AG09319 (cell line): Measurements from ENCODE around the gene SLC36A3.
A peak's percentile ranks its signal among the peaks of the same experiment; 100 is the strongest.

Experiments used
- DNase-seq: peaks from one replicate; pipeline ENCODE4 v3.0.0-alpha.2; 2010; ENCODE audit warnings: low read depth; ENCODE audit errors: extremely low read depth
- CTCF ChIP-seq: IDR thresholded peaks from 2 replicates; pipeline ENCODE4 v1.5.1; 2011; ENCODE audit warnings: low read depth, mild to moderate bottlenecking, inconsistent platforms, low read length, moderate library complexity

The SLC36A3 gene

DNA sequence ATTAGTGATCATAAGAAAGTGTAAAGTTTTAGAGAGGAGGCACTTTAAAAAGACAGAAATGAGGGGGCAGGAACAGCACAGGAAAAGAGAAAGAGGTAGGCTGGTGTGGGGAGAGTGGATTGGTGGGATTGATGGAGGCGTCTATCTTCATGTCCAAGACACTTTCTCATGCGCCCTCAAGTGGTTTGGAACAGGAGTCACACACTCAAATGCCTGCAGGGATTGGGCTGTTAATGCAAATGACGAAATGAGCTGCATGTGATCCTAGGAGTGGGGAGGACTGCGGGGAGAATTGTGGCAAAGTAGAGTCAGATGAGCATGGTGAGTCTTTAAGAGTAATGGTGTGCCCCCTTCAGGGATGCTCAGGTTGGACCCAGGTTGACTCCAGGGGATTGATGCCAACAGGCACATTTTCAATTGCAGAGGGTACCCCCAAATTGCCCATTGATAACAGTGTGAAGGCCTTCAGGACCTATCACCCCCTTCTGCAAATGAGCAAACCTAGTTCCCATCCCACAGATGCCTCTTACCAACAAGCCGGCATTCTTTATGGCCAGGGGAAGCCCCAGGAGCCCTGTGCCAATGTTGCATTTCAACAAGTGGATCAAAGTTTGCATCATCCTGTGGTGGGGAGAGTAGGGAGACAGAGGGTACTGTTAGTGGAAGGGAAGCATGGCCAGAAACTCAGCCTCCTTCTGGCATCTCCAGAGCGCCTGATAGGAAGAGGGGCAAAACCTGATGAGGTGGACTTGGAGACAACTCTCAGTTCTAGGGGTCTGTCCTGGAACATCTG is 5.3 kb downstream of the SLC36A3 start:
- DNase-seq, result peak; percentile 11
- TF ChIP-seq CTCF, result peak; percentile 55

DNA sequence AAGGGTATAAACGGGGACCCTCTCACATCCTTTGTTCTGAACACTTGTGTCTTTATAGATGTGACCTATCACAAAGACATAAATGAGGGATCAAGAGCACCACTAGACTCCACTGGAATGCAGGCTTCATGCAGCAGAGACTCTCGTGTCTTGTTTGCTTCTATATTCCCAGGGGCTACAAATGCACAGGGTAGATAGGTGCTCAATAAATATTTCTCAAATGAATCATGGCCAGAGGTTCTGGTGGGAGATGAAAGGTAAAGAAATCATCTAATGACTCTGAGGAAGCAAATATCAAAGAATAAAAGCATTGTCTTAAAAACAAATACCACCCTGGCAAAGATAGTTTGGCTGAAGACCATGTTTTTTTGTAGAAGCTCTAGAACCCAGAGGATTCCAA is 6.6 kb downstream of the SLC36A3 start:
- TF ChIP-seq CTCF, result no peak
- DNase-seq, result no peak

DNA sequence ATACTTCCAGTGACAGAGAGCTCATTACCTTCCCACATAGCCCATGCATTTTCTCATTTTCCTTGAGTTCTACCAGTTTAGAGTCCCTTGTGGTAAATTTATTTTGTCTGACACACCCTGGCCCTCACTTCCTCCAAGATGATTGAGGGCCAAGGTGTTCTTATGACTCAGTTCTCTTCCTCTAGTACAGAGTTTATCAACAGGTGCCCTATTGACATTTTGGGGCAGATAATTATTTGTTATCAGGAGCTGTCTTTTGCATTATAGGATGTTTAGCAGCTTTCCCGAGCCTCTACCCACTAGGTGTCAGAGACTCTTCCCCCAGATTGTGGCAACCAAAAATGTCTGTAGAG is 7.1 kb downstream of the SLC36A3 start:
- DNase-seq, result no peak
- TF ChIP-seq CTCF, result no peak

GRCh38 chr5:151295791-151296477 is 7.6 kb downstream of the SLC36A3 start:
- DNase-seq, result no peak
- no peak for TF ChIP-seq CTCF

DNA sequence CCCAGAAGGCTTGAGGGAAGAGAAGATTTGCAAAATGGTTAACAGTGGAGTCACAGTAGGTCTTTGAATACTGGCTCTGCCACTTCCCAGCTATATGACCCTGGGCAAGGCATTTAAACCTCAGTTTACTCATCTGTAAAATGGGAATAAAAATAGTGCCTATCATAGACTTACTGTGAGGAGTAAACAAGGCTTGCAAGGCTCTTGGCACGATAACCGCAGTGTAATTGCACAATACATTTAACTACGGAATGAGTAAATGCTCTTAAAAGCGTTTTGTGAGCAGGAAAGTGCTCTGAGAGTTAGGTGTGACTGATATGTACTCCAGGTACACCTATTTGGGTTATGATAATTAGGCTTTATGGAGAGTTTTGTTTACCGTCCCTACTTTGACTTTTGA is 8.4 kb downstream of the SLC36A3 start:
- no peak for TF ChIP-seq CTCF

GRCh38 chr5:151293624-151294023 is 9.9 kb downstream of the SLC36A3 start:
- TF ChIP-seq CTCF, result no peak
- no peak for DNase-seq

More for the DNA sequence above, 8.4 kb downstream of the SLC36A3 start:
- no peak for DNase-seq

- TF ChIP-seq CTCF, result no peak
- no peak for DNase-seq
These were observed 15.4 kb downstream of the SLC36A3 start for GRCh38 chr5:151288180-151288579.
